A549 treated with ZK216348 at 1 μM for 4 hours (cell line): ENCODE measurements around the gene OR5J2. TPM values are rescaled to one million over a fixed set of nuclear protein-coding genes. Genes with fewer than 3 reads are reported as not detected.

Source experiments
- total RNA-seq: library from RNA; stranded (reverse); fragments of 200-300 nt; extraction: Qiagen RNA extraction; gene quantifications from 5 replicates; pipeline ENCODE4 v1.2.3, GENCODE V29; 2022; ENCODE audit warnings: low read depth

OR5J2 gene
- not detected in 5 replicates for total RNA-seq

GRCh38 chr11:56176318-56176717, at the start of gene OR5J2:
Gene OR5J2, plus strand, starts transcription at chr11:56176618. Its CDS starts 0 bp downstream, at chr11:56176618.

GRCh38 chr11:56140151-56140661, 36.2 kb upstream of the OR5J2 start, which contains the start of gene OR8J3:
Gene OR8J3, minus strand, starts transcription at chr11:56140201. Its CDS starts 2,483 bp downstream, at chr11:56137718.

DNA sequence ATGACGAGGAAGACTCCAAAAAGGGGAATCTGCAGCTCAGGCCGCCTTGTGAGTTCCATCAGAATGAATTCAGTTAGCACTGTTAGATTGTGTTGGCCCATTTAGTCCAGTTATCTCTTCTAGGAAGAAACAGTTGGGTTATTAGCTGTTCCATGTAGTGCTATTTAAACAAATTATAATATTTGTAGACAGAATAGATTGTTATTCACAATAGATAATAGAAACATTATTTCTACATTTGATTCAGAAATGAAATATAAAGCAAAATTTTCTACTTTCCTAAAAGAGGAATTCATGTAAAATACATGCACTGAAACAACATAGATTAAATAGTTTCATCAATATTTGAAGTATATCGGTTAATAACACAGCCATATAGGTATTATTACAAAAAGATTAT, 16.2 kb upstream of the OR5J2 start, which contains the start of gene OR8K5:
Gene OR8K5 (minus strand): TSS at position 101 of the 400 bp plus-strand sequence. CDS start 0 bp downstream, at position 101.

Other genes with a start within 250 kb of the OR5J2 start
- gene OR5I1, start 240.2 kb upstream of the OR5J2 start, total RNA-seq = not detected in 5 replicates
- not detected in 5 replicates for gene OR10AG1, start 206.7 kb upstream of the OR5J2 start, total RNA-seq
- not detected in 5 replicates for gene OR5F1, start 182.0 kb upstream of the OR5J2 start, total RNA-seq
- gene OR5AS1, start 149.0 kb upstream of the OR5J2 start, total RNA-seq = not detected in 5 replicates
- gene OR8I2, start 83.3 kb upstream of the OR5J2 start, total RNA-seq = not detected in 5 replicates
- not detected in 5 replicates for gene OR8H2, start 72.9 kb upstream of the OR5J2 start, total RNA-seq
- not detected in 5 replicates for gene OR8H3, start 54.2 kb upstream of the OR5J2 start, total RNA-seq
- gene OR8J3, start 36.4 kb upstream of the OR5J2 start, total RNA-seq = not detected in 5 replicates
- gene OR8K5, start 16.3 kb upstream of the OR5J2 start, total RNA-seq = not detected in 5 replicates
- not detected in 5 replicates for gene OR5T2, start 57.6 kb downstream of the OR5J2 start, total RNA-seq
- not detected in 5 replicates for gene OR5T3, start 75.6 kb downstream of the OR5J2 start, total RNA-seq
- not detected in 5 replicates for gene OR5T1, start 97.5 kb downstream of the OR5J2 start, total RNA-seq
- gene OR8H1, start 115.6 kb downstream of the OR5J2 start, total RNA-seq = not detected in 5 replicates
- gene OR8K3, start 138.5 kb downstream of the OR5J2 start, total RNA-seq = not detected in 5 replicates
- not detected in 5 replicates for gene OR8K1, start 169.4 kb downstream of the OR5J2 start, total RNA-seq
- gene OR8J1, start 177.7 kb downstream of the OR5J2 start, total RNA-seq = not detected in 5 replicates
- gene OR8U1, start 199.0 kb downstream of the OR5J2 start, total RNA-seq = not detected in 5 replicates
- gene OR5AL1, start 236.1 kb downstream of the OR5J2 start, total RNA-seq = not detected in 5 replicates